Astrocyte (in vitro differentiated cells and primary cell): ENCODE results near the gene UTP4. TPM values are rescaled to one million over a fixed set of nuclear protein-coding genes. Genes with fewer than 3 reads are reported as not detected.

Source experiments
- DNase-seq: peaks from one replicate; pipeline ENCODE4 v3.0.0-alpha.2; 2010; ENCODE audit warnings: low read depth
- FAIRE-seq: peaks from 2 replicates; lab custom pipeline; 2011; peaks lifted over from hg19 to GRCh38; lab: Jason Lieb, UNC
- H2AFZ ChIP-seq: 2 replicates; pipeline ENCODE4 v1.6.0; 2012; ENCODE audit warnings: low read depth, low read length, inconsistent platforms
- H3K27ac ChIP-seq: 2 replicates; pipeline ENCODE4 v1.5.1; 2011; ENCODE audit warnings: low read depth, low read length, inconsistent platforms
- H3K27me3 ChIP-seq: 2 replicates; pipeline ENCODE4 v1.6.0; 2011; ENCODE audit warnings: low read length, inconsistent platforms; ENCODE audit not compliant: insufficient read depth
- H3K36me3 ChIP-seq: 2 replicates; pipeline ENCODE4 v1.5.1; 2011; ENCODE audit warnings: low read length, inconsistent platforms; ENCODE audit not compliant: insufficient read depth
- H3K4me1 ChIP-seq: 2 replicates; pipeline ENCODE4 v1.5.1; 2011; ENCODE audit warnings: low read length, inconsistent platforms; ENCODE audit not compliant: insufficient read depth
- H3K4me2 ChIP-seq: 2 replicates; pipeline ENCODE4 v1.6.0; 2012; ENCODE audit warnings: low read length, inconsistent platforms
- H3K4me3 ChIP-seq: 2 replicates; pipeline ENCODE4 v1.5.1; 2011; ENCODE audit warnings: low read depth, mild to moderate bottlenecking, low read length, inconsistent platforms; ENCODE audit not compliant: insufficient read depth
- H3K79me2 ChIP-seq: 2 replicates; pipeline ENCODE4 v1.6.0; 2012; ENCODE audit warnings: mild to moderate bottlenecking, low read length, inconsistent platforms; ENCODE audit not compliant: insufficient read depth
- H3K9ac ChIP-seq: 2 replicates; pipeline ENCODE4 v1.6.0; 2012; ENCODE audit warnings: mild to moderate bottlenecking, low read length, inconsistent platforms
- H3K9me3 ChIP-seq: 2 replicates; pipeline ENCODE4 v1.5.1; 2012; ENCODE audit warnings: low read depth, mild to moderate bottlenecking, low read length, inconsistent platforms; ENCODE audit not compliant: insufficient read depth
- H4K20me1 ChIP-seq: 2 replicates; pipeline ENCODE4 v1.6.0; 2012; ENCODE audit warnings: low read length, inconsistent platforms; ENCODE audit not compliant: insufficient read depth
- H3K27ac Mint-ChIP-seq: one replicate; pipeline ENCODE4 v1.8.0; 2021; ENCODE audit warnings: mild to moderate bottlenecking, mixed read lengths; ENCODE audit not compliant: unreplicated experiment
- H3K27me3 Mint-ChIP-seq: one replicate; pipeline ENCODE4 v1.8.0; 2021; ENCODE audit warnings: low read depth, mixed read lengths; ENCODE audit not compliant: unreplicated experiment
- H3K36me3 Mint-ChIP-seq: one replicate; pipeline ENCODE4 v1.8.0; 2021; ENCODE audit warnings: low read depth, mixed read lengths; ENCODE audit not compliant: unreplicated experiment
- H3K4me1 Mint-ChIP-seq: one replicate; pipeline ENCODE4 v1.8.0; 2021; ENCODE audit warnings: low read depth, mixed read lengths; ENCODE audit not compliant: unreplicated experiment
- H3K4me3 Mint-ChIP-seq: one replicate; pipeline ENCODE4 v1.8.0; 2021; ENCODE audit warnings: mild to moderate bottlenecking, moderate library complexity, mixed read lengths; ENCODE audit not compliant: unreplicated experiment
- H3K9me3 Mint-ChIP-seq: one replicate; pipeline ENCODE4 v1.8.0; 2021; ENCODE audit warnings: mild to moderate bottlenecking, mixed read lengths; ENCODE audit not compliant: unreplicated experiment
- EZH2 ChIP-seq: IDR thresholded peaks from 2 replicates; pipeline ENCODE4 v1.6.1; 2012; ENCODE audit warnings: mild to moderate bottlenecking, low read length, inconsistent platforms; ENCODE audit not compliant: insufficient read depth
- total RNA-seq: library from RNA; stranded (reverse); gene quantifications from 2 replicates; pipeline ENCODE4 v1.2.1, GENCODE V29; 2021
- TF ChIP-seq, protein P1 (sequence below): IDR thresholded peaks from 2 replicates; pipeline ENCODE4 v1.5.1; 2011; ENCODE audit warnings: low read depth, mild to moderate bottlenecking, inconsistent platforms, low read length, moderate library complexity; ENCODE audit not compliant: insufficient read depth

The UTP4 gene
- total RNA-seq, 1 donor from 2014 or later: 69.4 TPM

DNA sequence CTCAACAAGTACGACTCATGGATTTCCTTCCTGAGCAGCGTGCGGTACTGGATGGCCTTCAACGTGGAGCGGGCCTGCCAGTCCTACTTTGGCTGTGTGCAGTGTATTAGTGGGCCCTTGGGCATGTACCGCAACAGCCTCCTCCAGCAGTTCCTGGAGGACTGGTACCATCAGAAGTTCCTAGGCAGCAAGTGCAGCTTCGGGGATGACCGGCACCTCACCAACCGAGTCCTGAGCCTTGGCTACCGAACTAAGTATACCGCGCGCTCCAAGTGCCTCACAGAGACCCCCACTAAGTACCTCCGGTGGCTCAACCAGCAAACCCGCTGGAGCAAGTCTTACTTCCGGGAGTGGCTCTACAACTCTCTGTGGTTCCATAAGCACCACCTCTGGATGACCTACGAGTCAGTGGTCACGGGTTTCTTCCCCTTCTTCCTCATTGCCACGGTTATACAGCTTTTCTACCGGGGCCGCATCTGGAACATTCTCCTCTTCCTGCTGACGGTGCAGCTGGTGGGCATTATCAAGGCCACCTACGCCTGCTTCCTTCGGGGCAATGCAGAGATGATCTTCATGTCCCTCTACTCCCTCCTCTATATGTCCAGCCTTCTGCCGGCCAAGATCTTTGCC is 18.0 kb upstream of the UTP4 start:
- peaks cover 38% of the 10 kb centered on the region for H3K36me3 Mint-ChIP-seq

DNA sequence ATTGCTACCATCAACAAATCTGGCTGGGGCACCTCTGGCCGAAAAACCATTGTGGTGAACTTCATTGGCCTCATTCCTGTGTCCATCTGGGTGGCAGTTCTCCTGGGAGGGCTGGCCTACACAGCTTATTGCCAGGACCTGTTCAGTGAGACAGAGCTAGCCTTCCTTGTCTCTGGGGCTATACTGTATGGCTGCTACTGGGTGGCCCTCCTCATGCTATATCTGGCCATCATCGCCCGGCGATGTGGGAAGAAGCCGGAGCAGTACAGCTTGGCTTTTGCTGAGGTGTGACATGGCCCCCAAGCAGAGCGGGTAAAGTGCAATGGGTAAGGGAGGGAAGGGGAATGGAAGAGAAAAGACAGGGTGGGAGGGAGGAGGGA is 17.5 kb upstream of the UTP4 start:
- no peaks in the 10 kb centered on the region for H3K27me3 Mint-ChIP-seq
- no peak overlapping the region for H2AFZ ChIP-seq
- H3K79me2 ChIP-seq: peaks cover 3% of the 10 kb centered on the region
- H3K27ac ChIP-seq: no peak overlapping the region
- peaks cover 11% of the 10 kb centered on the region for H3K36me3 ChIP-seq
- no peak for DNase-seq
- no peak for TF ChIP-seq EZH2
- TF ChIP-seq, protein P1, sequence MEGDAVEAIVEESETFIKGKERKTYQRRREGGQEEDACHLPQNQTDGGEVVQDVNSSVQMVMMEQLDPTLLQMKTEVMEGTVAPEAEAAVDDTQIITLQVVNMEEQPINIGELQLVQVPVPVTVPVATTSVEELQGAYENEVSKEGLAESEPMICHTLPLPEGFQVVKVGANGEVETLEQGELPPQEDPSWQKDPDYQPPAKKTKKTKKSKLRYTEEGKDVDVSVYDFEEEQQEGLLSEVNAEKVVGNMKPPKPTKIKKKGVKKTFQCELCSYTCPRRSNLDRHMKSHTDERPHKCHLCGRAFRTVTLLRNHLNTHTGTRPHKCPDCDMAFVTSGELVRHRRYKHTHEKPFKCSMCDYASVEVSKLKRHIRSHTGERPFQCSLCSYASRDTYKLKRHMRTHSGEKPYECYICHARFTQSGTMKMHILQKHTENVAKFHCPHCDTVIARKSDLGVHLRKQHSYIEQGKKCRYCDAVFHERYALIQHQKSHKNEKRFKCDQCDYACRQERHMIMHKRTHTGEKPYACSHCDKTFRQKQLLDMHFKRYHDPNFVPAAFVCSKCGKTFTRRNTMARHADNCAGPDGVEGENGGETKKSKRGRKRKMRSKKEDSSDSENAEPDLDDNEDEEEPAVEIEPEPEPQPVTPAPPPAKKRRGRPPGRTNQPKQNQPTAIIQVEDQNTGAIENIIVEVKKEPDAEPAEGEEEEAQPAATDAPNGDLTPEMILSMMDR: no peak
- H4K20me1 ChIP-seq: peaks cover 68% of the 10 kb centered on the region
- no peak overlapping the region for H3K9ac ChIP-seq
- no peak overlapping the region for H3K4me2 ChIP-seq
- no peaks in the 10 kb centered on the region for H3K4me1 ChIP-seq
- H3K4me1 Mint-ChIP-seq: no peaks in the 10 kb centered on the region
- peaks cover 34% of the 10 kb centered on the region for H3K36me3 Mint-ChIP-seq
- no peaks in the 10 kb centered on the region for H3K9me3 Mint-ChIP-seq
- no peak overlapping the region for H3K4me3 ChIP-seq
- H3K27ac Mint-ChIP-seq: no peak overlapping the region
- no peak overlapping the region for H3K4me3 Mint-ChIP-seq
- no peaks in the 10 kb centered on the region for H3K27me3 ChIP-seq
- no peaks in the 10 kb centered on the region for H3K9me3 ChIP-seq
- no peak for FAIRE-seq

More for the DNA sequence above, 18.0 kb upstream of the UTP4 start:
- no peak for DNase-seq
- no peak overlapping the region for H3K4me3 ChIP-seq
- Mint-ChIP-seq H3K4me1 (no peaks in the 10 kb centered on the region), H3K27me3 (no peaks in the 10 kb centered on the region), H3K4me3 (no peak overlapping the region), H3K27ac (no peak overlapping the region), H3K9me3 (no peaks in the 10 kb centered on the region)
- H3K79me2 ChIP-seq: peaks cover 3% of the 10 kb centered on the region
- no peak for FAIRE-seq
- no peaks in the 10 kb centered on the region for H3K27me3 ChIP-seq
- H3K9me3 ChIP-seq: no peaks in the 10 kb centered on the region
- no peak overlapping the region for H3K27ac ChIP-seq
- no peak for TF ChIP-seq EZH2
- TF ChIP-seq, protein P1: no peak
- H3K36me3 ChIP-seq: peaks cover 11% of the 10 kb centered on the region
- H3K4me1 ChIP-seq: no peaks in the 10 kb centered on the region
- H3K4me2 ChIP-seq: no peak overlapping the region
- H2AFZ ChIP-seq: no peak overlapping the region
- H3K9ac ChIP-seq: no peak overlapping the region
- peaks cover 68% of the 10 kb centered on the region for H4K20me1 ChIP-seq

DNA sequence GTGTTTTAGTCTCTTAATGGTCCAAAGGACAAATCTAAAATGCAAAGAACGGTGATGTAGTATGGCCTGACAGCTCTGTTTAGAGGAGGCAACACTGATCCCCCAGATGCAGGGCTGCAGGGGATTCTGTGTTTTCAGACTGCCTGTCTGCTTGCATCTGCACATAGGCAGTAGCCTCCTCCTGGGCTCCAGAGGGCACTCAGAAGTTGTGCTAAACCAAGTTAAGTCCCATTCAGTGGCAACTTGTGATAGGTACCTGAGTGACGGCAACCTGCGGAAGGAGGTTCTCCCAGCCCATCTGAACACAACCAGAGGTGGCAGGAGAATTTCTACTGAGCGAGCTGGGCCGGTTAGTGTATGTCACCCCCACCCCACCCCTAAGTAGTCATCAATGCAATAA is 17.1 kb upstream of the UTP4 start:
- no peak for TF ChIP-seq EZH2
- TF ChIP-seq, protein P1: no peak
- Histone ChIP-seq H3K4me3 (no peak overlapping the region), H3K4me1 (no peaks in the 10 kb centered on the region), H3K27me3 (no peaks in the 10 kb centered on the region), H4K20me1 (peaks cover 72% of the 10 kb centered on the region), H3K79me2 (peaks cover 3% of the 10 kb centered on the region), H3K4me2 (no peak overlapping the region), H3K36me3 (peaks cover 13% of the 10 kb centered on the region), H3K9ac (no peak overlapping the region), H3K9me3 (no peaks in the 10 kb centered on the region), H2AFZ (no peak overlapping the region), H3K27ac (no peak overlapping the region)
- Mint-ChIP-seq H3K27me3 (no peaks in the 10 kb centered on the region), H3K36me3 (peaks cover 38% of the 10 kb centered on the region), H3K4me3 (no peak overlapping the region), H3K4me1 (no peaks in the 10 kb centered on the region), H3K27ac (no peak overlapping the region), H3K9me3 (no peaks in the 10 kb centered on the region)
- no peak for FAIRE-seq
- DNase-seq: no peak
